Anterior cingulate cortex (tissue), 58 donors: ENCODE results near the gene HS1BP3.

Source experiments
- DNase-seq, 58 donors: peaks; one replicate each; lab custom pipeline; 2025; lab: John Stamatoyannopoulos, UW

HS1BP3 gene

DNA sequence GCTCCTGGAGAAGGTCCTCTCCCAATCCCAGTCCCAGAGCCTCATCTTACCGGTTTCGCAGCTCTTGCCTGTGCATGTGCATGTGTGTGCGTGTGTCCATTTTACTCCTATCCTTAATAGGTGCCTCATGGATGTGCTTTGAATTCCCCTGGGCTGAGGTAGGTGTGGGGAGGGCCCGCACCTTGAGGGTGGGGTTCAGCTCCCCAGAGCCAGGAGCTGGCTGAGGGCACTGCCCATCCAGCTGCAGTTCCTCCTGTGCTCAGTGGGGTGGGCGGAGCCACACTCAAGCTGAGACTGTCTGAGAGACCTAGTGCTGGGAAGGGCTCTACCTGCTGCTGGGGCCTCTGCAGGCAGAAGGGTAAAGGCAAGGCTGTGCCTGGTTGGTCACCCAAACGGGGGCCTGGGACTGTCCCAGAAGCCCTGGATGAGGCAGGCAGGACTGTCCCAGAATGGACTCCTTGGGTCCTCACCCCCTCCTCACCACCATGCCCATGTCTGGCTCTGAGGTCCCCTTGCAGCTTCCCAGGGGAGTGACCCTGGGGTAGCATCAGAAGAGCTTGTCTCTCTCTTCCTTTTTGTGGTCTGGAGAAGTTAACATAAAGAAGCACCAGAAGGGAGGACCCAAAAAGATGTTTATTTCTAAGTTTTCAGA, 24.9 kb upstream of the HS1BP3 start:
- no peak for DNase-seq

DNA sequence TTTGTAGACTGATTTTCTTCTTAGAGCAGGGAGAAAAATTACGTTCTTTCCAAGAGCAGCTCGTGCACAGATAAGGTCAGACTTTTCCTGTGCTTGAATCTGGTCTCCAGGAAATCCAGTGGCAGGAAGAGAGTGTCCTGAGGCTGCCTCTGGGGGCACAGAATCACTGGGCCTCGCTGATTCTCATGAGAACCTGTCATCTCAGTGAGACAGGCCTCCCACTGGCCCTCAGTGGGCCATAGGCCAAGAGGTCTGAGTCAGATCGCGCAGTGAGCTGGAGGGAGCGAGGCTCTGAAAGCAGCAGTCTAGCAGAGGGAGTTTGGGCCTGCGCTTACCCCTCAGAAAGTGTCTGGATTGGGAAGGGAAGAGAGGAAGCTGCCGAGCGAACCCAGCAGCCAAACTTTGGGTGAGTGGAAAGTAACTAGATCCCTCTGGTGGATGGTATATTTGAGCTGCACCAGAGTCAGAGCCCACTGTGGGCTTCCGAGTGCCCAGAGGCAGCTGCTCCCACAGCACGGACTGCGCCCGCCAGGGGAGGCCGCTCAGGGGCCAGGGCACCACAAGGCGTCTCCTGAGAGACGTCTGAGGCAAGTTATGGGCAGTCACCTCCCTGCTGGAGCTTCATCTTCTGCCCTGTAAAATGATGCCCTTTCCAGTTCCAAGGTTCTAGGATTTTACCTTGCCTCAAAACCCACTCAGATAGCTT, 24.2 kb upstream of the HS1BP3 start:
- DNase-seq = no peak

DNA sequence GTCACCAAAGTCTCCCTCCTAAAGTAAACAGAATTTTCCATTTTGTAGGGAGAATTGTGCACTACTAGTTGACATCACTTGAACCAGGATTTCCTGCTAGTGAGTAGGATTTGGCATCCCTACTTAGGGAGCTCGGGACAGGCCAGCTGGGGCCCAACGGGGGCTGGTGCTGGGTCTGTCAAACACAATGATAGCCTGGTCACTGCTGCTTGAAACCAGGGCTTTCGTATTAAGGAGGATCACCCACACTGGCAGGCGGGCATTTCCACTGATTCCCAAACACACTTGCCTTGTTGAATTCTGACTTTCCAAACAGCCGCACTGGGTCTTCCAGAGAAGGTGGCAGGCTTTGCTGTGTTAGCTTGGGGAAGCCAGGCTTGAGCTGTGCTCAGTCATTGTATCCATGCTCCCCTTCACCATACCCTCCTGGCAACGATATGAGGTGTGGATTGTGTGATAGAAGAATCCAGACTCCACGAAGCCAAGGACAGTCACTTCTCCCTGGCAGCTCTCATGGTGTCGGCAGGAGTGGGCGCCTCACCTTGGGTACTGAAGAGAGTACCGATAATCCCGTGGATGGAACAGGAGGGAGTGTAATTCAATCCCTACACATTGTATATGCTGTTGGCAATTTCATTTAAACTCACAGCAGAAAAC, 23.5 kb upstream of the HS1BP3 start:
- DNase-seq = no peak

DNA sequence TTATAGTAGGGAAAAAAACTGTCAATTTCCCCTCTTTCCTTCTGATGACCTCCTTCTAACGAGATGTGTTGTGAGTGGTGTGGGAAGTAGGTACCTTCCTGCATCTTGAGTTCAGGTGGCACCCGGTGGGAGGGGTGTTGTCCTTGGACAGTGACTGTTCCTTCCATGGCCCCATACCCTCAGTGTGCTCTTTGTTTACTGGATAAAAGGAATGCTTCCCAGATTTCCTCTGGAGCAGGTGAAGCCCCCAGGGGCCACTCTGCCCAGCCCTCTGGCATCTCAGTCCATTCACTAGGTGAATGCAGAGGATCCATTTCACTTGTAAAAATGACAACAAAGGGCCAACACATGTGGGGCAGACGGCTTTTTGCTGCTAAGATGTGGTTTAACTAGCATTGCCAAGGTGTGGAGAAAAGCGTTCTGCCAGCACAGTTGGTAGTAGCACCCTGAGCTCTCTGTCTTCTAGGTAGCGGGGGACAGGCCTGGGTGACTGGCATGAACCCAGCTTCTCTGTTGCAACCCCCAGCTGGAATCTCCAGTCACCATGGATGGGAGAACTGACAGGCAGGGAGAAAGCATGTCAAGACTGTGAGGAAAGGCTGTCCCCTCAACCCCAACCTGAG, 22.9 kb upstream of the HS1BP3 start:
- DNase-seq = no peak

DNA sequence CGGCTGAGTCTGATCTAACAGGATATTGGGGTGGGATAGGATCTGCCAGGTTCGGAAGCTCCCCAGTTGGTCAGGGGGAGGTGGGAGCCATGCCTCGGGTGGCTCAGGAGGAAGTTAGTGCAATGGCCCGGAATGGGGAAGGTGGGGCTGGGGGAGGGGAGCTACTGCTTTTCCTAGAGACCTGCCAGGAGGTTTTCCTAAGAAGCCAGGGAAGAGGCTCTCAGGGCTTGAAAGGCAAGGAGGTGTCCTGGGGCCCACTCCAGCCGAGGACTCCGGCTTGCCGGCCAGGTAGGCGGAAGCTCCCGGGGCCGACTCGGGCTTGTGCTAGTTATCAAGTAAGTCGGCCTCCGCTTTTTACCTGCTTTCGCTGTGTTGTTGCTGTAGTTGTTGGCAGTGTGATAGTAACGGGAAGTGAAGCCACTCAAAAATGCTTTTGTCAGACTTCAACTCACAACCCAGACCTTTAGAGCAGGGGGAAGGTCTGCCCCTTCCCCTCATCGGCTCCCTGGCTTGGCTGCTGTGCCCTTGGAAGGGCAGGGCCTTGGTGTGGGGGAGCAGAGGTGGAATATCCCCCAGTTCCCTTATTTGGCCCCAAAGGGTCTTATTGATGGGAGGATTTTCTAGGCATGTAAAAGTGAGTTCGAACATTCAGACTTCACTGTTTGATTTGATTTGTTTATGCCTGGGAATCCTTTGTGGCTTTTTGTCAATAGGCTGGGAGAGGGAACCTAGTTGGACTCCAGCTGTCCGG, 21.5 kb upstream of the HS1BP3 start:
- DNase-seq = no peak

DNA sequence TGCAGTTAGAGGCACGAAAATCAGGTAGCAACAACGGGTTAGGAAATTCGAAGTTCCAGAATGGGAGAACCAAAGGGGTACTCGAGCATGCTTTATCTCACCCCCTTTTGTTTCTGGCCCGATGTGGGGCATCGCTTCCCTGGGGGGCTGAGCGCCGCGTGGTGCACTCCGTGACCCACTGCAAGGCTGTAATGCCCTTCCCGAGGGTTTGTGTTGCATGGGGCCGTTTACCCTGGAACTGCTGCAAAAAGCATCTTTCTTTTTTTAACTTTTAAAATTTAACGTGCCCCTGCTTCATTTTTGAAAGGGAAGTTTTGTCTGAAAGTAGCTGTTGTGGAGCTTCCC, 20.8 kb upstream of the HS1BP3 start:
- DNase-seq = no peak

DNA sequence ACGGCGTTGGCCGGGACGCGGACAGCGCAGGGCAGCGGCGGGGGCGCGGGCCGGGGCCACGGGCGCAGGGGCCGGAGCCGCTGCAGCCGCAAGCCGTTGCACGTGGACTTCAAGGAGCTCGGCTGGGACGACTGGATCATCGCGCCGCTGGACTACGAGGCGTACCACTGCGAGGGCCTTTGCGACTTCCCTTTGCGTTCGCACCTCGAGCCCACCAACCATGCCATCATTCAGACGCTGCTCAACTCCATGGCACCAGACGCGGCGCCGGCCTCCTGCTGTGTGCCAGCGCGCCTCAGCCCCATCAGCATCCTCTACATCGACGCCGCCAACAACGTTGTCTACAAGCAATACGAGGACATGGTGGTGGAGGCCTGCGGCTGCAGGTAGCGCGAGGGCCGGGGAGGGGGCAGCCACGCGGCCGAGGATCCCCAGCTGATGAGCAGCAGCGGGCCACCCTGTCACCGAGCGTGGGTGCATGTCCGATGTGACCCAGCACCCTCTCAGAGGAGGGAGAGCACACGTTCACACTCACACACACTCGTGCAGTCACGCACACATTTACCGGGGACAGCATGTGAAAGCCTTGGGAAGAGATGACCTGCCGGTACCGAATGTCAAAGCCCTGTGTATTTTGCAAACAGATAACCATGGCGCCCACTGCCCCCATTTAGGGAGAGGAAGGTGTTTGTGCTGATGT, 20.3 kb upstream of the HS1BP3 start:
- DNase-seq = no peak

DNA sequence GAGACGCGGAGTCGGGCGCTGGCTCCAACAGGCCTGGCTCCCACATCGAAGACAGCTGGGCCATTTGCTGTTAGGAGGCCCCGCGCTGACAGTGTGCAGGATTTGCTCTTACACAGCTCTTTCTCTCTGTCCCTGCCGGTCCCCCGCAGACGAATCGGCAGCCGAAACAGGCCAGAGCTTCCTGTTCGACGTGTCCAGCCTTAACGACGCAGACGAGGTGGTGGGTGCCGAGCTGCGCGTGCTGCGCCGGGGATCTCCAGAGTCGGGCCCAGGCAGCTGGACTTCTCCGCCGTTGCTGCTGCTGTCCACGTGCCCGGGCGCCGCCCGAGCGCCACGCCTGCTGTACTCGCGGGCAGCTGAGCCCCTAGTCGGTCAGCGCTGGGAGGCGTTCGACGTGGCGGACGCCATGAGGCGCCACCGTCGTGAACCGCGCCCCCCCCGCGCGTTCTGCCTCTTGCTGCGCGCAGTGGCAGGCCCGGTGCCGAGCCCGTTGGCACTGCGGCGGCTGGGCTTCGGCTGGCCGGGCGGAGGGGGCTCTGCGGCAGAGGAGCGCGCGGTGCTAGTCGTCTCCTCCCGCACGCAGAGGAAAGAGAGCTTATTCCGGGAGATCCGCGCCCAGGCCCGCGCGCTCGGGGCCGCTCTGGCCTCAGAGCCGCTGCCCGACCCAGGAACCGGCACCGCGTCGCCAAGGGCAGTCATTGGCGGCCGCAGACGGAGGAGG, 19.6 kb upstream of the HS1BP3 start:
- no peak for DNase-seq

DNA sequence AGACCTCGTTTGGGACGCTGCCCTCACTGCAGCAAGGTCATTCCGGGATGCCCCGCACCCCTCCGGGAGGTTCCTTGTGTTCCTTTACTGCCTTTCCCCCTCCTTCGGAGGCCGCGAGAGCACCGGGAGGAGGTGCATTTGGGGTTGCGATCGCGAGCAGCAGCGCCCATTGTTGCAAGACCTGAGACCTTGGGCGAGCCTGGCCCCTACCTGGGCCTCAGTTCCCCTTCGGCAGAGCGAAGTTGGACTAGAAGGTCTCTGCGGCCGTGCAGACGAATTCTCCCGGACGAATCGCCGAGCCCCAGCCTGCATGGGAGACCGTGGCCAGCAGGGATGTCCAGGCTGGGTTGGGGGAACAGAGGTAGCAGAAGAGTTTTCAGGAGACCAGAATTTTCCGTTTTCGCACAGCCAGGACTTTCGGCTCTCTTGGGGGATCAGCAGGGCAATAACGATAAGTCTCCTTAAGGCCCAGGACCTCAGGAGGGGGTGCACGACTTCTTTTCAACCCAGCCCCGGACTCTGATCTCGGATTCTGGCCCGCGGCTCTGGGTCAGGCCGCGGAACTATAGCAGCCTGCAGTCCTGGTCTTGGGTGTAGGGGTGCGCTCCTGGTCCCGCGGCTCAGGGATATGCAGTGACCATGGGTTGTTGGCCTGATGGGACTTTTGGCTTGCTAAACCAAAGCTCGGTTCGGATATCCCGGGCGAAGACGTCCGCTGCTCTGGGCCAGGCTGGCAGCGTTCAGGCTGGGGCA, 18.8 kb upstream of the HS1BP3 start:
- DNase-seq = no peak

DNA sequence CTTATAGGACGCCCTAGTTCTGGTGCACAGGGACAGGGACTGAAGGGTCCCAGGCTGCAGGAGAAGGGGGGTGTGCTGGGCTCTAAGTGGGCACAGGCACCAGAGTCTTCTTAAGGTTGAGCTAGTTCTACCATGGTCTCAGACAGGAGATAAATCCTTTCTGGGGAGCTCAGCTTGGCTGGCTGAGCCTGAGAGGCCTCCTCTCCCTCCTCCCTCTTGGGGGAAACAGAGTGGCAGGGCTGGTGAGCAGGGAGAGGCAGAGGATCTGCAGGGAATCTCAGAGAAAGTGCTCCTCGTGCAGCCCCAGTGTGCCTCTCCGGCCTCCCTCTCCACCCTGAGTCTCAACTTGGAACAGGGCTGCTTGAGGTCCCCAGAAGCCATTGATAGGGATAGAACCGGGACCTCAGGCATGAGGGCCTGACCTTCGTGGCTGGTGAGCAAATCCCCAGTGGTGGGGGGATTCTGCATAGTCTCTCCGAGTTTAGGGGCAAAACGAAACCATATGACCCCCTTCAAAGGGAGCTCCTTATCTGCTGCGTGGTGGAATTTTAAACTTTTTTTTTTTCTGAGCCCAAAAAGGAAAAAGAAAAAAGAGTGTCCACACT, 18.1 kb upstream of the HS1BP3 start:
- DNase-seq = no peak

DNA sequence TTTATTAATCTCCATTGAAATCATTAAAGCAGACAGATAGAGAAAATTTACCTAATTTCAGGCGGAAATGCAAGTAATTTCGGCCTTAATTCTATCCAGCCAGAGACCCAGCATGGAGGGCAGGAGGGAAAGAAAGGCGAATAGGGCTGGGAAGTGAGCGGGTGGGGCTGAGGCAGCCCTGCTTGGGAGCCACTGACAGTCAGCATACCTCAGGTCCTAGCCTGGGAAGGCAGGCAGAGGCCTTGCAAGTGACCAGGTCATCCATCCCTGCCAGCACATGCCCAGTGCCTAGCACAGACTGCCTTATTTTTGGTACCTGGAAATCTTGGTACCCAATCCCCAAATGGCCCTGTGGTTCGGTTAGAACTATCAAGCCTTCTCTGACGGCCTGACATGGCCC, 17.6 kb upstream of the HS1BP3 start:
- no peak for DNase-seq

DNA sequence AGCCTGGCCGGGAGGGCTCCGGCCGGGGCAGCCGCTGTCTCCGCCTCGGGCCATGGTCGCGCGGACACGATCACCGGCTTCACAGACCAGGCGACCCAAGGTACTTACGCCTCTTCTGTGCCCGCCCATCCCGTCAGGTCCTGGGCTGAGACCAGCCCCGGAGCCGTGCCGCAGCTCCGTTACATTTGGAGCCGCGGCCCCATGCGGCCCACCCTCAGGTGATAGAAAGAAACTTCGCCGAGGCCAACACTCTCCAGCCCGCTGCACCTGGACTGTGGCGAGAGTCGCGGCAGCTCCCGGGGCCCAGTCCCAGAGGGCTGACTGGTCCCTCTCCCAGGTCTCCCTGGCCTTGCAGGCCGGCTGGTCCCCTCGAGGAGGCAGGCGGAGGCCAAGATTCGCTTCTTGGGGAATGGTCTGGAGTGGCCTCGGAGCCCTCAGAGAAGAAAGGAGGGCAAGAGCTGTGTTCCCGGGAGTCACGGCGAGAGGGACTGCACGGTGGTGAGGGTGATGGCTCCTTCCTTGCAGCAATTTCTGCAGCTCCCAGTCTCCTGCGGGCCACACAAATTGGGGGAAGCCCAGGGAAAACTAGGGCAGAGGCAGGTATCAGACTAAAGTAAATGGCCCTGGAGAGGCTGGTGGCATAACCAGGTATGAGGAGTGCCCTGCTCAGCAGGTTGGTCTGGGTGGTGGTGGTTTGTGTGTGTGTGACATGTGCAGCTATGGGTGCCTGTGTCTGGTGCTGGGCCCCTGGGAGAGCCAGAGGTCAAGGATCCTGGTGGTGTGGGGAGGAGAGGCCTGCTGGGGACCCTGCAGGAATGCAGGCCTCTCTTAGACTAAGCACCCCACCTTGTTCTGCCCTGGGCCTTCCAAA, 16.9 kb upstream of the HS1BP3 start:
- no peak for DNase-seq

DNA sequence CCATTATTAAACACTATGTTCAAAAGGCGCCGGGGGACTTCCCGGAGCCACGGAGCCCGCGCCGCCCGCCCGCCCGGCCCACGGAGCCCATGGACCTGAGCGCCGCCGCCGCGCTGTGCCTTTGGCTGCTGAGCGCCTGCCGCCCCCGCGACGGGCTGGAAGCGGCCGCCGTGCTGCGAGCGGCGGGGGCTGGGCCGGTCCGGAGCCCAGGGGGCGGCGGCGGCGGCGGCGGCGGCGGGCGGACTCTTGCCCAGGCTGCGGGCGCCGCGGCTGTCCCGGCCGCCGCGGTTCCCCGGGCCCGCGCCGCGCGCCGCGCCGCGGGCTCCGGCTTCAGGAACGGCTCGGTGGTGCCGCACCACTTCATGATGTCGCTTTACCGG, 16.2 kb upstream of the HS1BP3 start:
- no peak for DNase-seq

DNA sequence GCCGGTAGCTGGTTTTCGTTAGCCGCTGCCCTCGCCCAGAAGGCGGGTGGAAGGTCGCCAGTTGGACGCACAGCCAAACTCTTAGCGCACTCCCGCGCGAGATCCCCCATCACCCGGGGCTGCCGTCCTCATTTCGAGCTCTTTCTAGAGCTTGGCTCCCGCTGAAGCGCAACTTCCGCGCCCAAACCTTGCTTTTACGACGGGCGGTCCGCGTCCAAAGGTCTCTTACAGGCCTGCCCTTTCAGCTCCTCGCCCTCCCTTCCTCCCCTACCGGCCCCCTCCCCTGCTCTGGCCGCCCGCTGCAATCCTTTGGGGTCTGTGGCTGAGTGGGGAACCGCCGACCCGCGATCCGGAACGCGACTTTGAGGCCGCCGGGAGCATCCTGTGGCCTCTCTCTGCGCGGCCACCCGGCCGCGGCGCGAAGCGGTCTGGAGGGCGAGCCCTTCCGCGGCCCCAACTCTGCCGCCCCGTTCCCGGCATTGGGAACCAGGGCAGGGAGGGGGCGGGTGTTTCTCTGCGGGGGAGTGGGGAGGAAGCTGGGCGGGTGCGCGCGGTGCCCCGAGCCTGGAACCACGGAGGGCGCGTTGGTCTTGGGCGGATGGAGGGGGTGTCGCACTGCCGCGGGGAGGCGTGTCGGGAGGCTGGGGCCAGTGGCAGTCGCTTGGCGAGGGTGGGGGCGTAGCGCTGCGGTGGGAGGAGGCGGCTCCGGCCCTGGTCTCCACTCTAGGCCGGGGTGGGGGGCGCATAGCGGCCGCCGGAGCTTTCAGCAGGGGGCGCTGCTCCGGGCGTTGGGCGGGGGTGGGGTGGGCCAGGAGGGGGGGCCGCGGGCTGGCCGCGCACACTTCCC, 15.6 kb upstream of the HS1BP3 start, which contains the start of gene GDF7:
Gene GDF7 (plus strand): TSS at position 841 of the 847 bp plus-strand sequence. CDS start 96 bp downstream, outside the sequence.
- no peak for DNase-seq

DNA sequence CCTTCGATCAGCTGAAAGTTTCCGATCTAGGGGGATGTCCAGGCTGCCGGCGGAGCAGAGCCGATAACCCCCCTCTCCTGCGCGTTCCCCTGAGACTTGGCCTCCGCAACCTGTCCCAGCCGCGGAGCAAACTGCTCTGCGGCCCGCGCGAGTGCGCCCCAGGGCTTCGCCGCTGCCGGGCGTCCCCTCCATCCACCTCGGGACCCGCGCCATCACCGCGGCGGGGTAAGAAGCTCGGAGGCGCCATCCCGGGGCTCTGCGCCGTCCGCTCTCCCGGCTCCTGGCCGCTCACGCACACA, 15.1 kb upstream of the HS1BP3 start:
- no peak for DNase-seq

DNA sequence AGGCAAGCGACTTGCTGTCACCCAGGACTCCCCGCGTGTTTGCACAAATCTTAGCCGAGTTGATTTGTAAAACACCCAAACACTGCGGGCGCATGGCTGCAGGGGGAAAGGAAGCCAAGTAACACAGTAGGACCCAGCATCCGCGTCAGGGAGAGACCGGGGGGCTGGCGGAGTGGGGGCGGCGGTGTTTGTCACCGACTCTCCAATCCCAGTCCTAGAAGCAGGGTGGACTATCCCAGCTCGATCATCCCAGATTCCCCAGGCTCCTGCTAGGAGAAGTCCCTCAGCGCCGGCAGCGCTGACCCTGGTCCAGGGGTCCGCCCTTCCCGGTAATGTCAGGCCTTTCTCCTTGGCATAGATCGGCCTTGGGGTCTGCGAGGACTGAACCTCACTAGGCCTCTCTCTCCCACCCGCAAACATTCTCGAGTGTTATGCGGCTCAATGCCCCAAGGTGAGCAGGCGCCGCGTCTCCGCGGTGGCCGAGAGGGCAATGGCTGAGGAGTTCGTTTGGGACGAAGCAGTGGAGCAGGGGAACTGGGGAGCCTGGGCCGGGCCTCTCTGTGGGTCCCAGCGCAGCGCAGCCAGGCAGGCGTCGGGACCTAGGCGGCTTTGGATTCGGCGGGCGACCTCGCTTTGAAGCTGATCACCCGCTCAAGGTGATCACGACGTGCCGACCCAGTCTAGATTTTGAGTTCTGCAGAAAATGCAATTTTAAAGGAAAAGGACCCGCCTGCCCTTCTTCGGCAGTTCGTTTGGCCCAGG, 14.5 kb upstream of the HS1BP3 start:
- DNase-seq = no peak
